Spleen (tissue), 11 donors: ENCODE results near the gene COL11A2. TPM values are rescaled to one million over a fixed set of nuclear protein-coding genes. Genes with fewer than 3 reads are reported as not detected.

Experiments used
- DNase-seq: peaks from one replicate; pipeline ENCODE4 v3.0.0-alpha.2; 2020
- H3K27ac ChIP-seq, 8 donors: fragments of 200-600 bp; sonication (generic) in 7 of 8; 1 replicate in 4 of 8; 2 replicates in 4 of 8; pipeline versions ENCODE4 v1.5.0 to v1.8.0; 2016 to 2021; ENCODE audit warnings: inconsistent platforms in 4 of 8, mild to moderate bottlenecking in 4 of 8, moderate library complexity in 1 of 8
- H3K27me3 ChIP-seq, 7 donors: fragments of 200-600 bp; sonication (generic) in 6 of 7; replicated peaks in 1 of 7; 1 replicate in 4 of 7; 2 replicates in 3 of 7; pipeline versions ENCODE4 v1.5.0 to v1.8.0; 2016 to 2021; ENCODE audit warnings: inconsistent platforms in 3 of 7, mild to moderate bottlenecking in 1 of 7
- H3K36me3 ChIP-seq, 6 donors: fragments of 200-600 bp; sonication (generic) in 5 of 6; 1 replicate in 4 of 6; 2 replicates in 2 of 6; pipeline versions ENCODE4 v1.5.0 to v1.8.0; 2016 to 2021; ENCODE audit warnings: inconsistent platforms in 2 of 6
- H3K4me1 ChIP-seq, 6 donors: fragments of 200-600 bp; sonication (generic) in 5 of 6; 1 replicate in 3 of 6; 2 replicates in 3 of 6; pipeline versions ENCODE4 v1.5.0 to v1.8.0; 2016 to 2021; ENCODE audit warnings: inconsistent platforms in 3 of 6
- H3K4me3 ChIP-seq, 8 donors: fragments of 200-600 bp; sonication (generic) in 7 of 8; 1 replicate in 4 of 8; 2 replicates in 4 of 8; pipeline versions ENCODE4 v1.5.0 to v1.8.0; 2016 to 2021; ENCODE audit warnings: inconsistent platforms in 4 of 8, mild to moderate bottlenecking in 4 of 8, moderate library complexity in 2 of 8
- H3K9me3 ChIP-seq, 8 donors: fragments of 200-600 bp; sonication (generic) in 7 of 8; 1 replicate in 4 of 8; 2 replicates in 4 of 8; pipeline versions ENCODE4 v1.5.0 to v1.8.0; 2016 to 2021; ENCODE audit warnings: inconsistent platforms in 4 of 8
- POLR2A ChIP-seq, 3 donors: fragments of 450-650 bp; IDR thresholded peaks; one replicate each; pipeline ENCODE4 v1.5.1; 2017; ENCODE audit warnings: antibody characterized with exemption in 3 of 3, mild to moderate bottlenecking in 1 of 3
- POLR2AphosphoS5 ChIP-seq, 3 donors: sonication (generic); formaldehyde crosslinking; IDR thresholded peaks; one replicate each; pipeline ENCODE4 v1.5.1; 2017; ENCODE audit warnings: antibody characterized with exemption in 3 of 3
- WGBS, 5 donors: extraction: QIAGEN DNeasy Blood & Tissue Kit in 3 of 5; methylation state at CpG; one replicate each; pipeline versions ENCODE4 v1.1.5 to v1.1.7; 2013 to 2018; 5-methylcytosine and 5-hydroxymethylcytosine counted together
- intact Hi-C: fragments of 100-400 bp; cut with DNase I; formaldehyde crosslinking; loops from one replicate; pipeline ENCODE4 v1.15.0; 2023; ENCODE audit warnings: low total_unique reads
- polyA plus RNA-seq, 3 donors: library from polyadenylated mRNA; stranded (reverse); fragments of 200-250 nt; gene quantifications; one replicate each; pipeline ENCODE4 v1.2.1, GENCODE V29; 2013
- total RNA-seq, 7 donors: library from RNA; depleted of rRNA in 3 of 7; stranded (reverse); fragments of >200 nt in 3 of 7; fragmentation: NEBNext Ultra II Directional in 4 of 7; extraction: Animal tissue kit (Norgen Biotek cat#: 25700) in 4 of 7; gene quantifications; one replicate each; pipeline versions ENCODE4 v1.1.0 to v1.2.1, GENCODE V29; 2016 to 2021
- TF ChIP-seq, protein P1 (sequence below), 11 experiments: fragments of 200-600 bp in 7 of 11; fragments of 450-650 bp in 4 of 11; sonication (generic) in 4 of 11; IDR thresholded peaks in 8 of 11; conservative IDR thresholded peaks in 3 of 11; 1 replicate in 7 of 11; 2 replicates in 4 of 11; pipeline versions ENCODE4 v1.4.0 to v1.8.0; 2016 to 2021; ENCODE audit warnings: antibody characterized with exemption in 11 of 11, inconsistent platforms in 4 of 11, mild to moderate bottlenecking in 1 of 11
- donor health status: healthy with polysubstance abuse.
- donor health status: DM: no; HTN: no; CAD: no; lungs with moderate emphysema.
- donor health status: DM: no; HTN: no; CAD: no.
- donor health status: Bipolar disorder and iron deficiency.
- donor health status: healthy.
- donor health status: DM: no; HTN: no; CAD: no.
- donor health status: DM: yes; HTN: yes; CAD: no.

COL11A2 gene
- total and polyA plus RNA-seq, 10 donors, result 0.68 to 2.4 (median 1.3) TPM

GRCh38 chr6:33209856-33210255, 17.6 kb upstream of the COL11A2 start:
- intact Hi-C loops, result no loop called here
- no peak for TF ChIP-seq POLR2AphosphoS5 (IDR thresholded peaks at IDR 0.05)
- TF ChIP-seq, protein P1, sequence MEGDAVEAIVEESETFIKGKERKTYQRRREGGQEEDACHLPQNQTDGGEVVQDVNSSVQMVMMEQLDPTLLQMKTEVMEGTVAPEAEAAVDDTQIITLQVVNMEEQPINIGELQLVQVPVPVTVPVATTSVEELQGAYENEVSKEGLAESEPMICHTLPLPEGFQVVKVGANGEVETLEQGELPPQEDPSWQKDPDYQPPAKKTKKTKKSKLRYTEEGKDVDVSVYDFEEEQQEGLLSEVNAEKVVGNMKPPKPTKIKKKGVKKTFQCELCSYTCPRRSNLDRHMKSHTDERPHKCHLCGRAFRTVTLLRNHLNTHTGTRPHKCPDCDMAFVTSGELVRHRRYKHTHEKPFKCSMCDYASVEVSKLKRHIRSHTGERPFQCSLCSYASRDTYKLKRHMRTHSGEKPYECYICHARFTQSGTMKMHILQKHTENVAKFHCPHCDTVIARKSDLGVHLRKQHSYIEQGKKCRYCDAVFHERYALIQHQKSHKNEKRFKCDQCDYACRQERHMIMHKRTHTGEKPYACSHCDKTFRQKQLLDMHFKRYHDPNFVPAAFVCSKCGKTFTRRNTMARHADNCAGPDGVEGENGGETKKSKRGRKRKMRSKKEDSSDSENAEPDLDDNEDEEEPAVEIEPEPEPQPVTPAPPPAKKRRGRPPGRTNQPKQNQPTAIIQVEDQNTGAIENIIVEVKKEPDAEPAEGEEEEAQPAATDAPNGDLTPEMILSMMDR (IDR thresholded peaks at IDR 0.05 in 8 of 11, conservative IDR thresholded peaks at IDR 0.05 in 3 of 11), result no peak
- TF ChIP-seq POLR2A (IDR thresholded peaks at IDR 0.05), result no peak
- Histone ChIP-seq H3K36me3 (peaks cover 0 to 34% (median 21%) of the 10 kb centered on the region in 6 donors), H3K4me1 (peaks cover 13 to 76% (median 45%) of the 10 kb centered on the region in 6 donors), H3K4me3 (no peak overlapping the region), H3K27ac (no peak overlapping the region), H3K9me3 (no peaks in the 10 kb centered on the region), H3K27me3 (peaks cover 0 to 24% (median 8%) of the 10 kb centered on the region in 7 donors)
- WGBS, 5 donors, result 93 to 99% (median 95%) methylated on average over 8 to 10 of the region's 10 CpGs
- DNase-seq, result no peak

DNA sequence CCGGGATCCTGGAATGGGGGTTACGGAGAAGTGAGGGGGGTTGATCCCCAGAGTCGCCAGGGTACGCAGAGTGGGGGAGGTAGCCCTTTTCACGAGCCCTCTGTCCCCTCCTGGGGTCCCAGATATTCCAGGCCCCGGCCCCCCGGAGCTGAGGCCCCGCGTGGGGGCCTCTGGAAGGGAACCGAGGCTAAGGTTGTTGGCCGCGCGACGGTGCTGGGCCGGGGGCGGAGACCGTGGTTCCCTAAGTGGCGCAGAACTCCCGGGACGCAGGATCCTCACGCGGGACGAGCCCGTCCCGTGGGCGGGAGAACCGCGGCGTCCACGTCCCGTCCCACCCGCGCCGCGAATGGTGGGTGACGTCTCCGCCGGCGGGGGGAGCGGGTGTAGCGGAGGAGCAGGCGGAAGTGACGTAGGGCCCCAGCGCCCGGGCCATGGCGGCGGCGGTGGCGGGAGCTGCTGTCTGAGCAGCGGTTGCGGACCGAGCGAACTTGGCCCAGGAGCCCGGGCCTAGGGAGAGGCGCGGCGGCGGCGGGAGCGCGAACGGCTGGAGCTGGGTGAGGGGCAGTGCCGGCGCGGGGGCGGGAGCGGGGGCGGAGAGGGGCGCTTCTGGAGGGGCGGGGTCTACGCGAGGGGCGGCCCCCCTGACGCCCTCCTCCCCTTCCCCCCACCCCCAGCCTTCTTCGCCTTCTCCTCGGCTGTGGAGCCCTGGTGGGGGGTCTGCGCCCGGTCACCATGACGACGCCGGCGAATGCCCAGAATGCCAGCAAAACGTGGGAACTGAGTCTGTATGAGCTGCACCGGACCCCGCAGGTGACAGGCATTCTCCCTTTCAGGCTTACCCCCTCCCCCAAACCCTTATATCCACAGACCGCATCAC, 16.1 kb upstream of the COL11A2 start, which contains the start of gene RING1:
TSS of gene RING1 (plus strand) at position 410 of the 877 bp plus-strand sequence. CDS start at position 733, 323 bp downstream.
- intact Hi-C loops, result no loop called here
- peaks cover 0 to 42% (median 27%) of the 10 kb centered on the region in 6 donors for H3K36me3 ChIP-seq
- H3K27me3 ChIP-seq, result peaks cover 0 to 13% (median 5%) of the 10 kb centered on the region in 7 donors
- peaks cover 24 to 82% (median 51%) of the 10 kb centered on the region in 6 donors for H3K4me1 ChIP-seq
- 0 to 2% (median 0%) methylated on average over 32 to 84 of the region's 86 CpGs for WGBS, 5 donors
- TF ChIP-seq, protein P1 (IDR thresholded peaks at IDR 0.05 in 8 of 11, conservative IDR thresholded peaks at IDR 0.05 in 3 of 11), result peak in 3 of 11 experiments; percentile 28 to 41 (median 28)
- peak; percentile 99 to 100 (median 100) for TF ChIP-seq POLR2AphosphoS5 (IDR thresholded peaks at IDR 0.05)
- peak; percentile 72 to 94 (median 93) for TF ChIP-seq POLR2A (IDR thresholded peaks at IDR 0.05)
- H3K4me3 ChIP-seq, result peak within 1 kb of the TSS; percentile 44 to 78 (median 66)
- peak within 1 kb of the TSS; percentile 93 to 95 (median 94) for H3K27ac ChIP-seq
- H3K9me3 ChIP-seq, result no peaks in the 10 kb centered on the region
- peak; percentile 97 for DNase-seq

DNA sequence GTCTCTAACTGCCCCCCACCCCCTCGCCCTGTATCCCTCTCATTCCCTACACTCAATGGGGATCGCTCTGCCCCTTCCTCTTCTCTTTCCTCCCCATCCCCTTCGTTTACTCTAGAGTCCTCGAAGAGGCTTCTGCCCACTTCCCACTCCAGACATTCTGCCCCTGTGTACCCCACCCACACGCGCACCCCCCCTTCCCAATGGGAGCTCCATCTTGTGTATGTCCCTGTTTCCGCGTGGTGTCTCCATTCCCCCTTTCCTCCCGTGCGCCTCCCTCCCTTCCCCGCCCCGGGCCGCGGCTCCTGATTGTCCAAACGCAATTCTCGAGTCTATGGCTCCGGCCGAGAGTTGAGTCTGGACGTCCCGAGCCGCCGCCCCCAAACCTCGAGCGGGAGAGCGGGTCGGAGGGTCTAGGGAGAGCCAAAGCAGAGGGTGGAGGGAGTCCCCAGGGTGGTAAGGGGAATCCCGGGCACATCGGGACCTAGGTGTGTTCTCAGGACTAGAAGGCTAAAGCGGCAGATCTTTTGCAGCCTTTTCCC, 15.4 kb upstream of the COL11A2 start:
- peak overlapping the region; percentile 93 to 95 (median 94) for H3K27ac ChIP-seq
- intact Hi-C loops, result no loop called here
- peaks cover 21 to 82% (median 50%) of the 10 kb centered on the region in 6 donors for H3K4me1 ChIP-seq
- peak overlapping the region; percentile 44 to 78 (median 66) for H3K4me3 ChIP-seq
- H3K36me3 ChIP-seq, result peaks cover 0 to 49% (median 34%) of the 10 kb centered on the region in 6 donors
- DNase-seq, result peak; percentile 85
- peaks cover 0 to 6% (median 0%) of the 10 kb centered on the region in 7 donors for H3K27me3 ChIP-seq
- no peaks in the 10 kb centered on the region for H3K9me3 ChIP-seq
- 1 to 4% (median 2%) methylated on average over 28 to 29 of the region's 29 CpGs for WGBS, 5 donors
- TF ChIP-seq, protein P1 (IDR thresholded peaks at IDR 0.05 in 8 of 11, conservative IDR thresholded peaks at IDR 0.05 in 3 of 11), result no peak
- TF ChIP-seq POLR2A (IDR thresholded peaks at IDR 0.05) (no peak), POLR2AphosphoS5 (IDR thresholded peaks at IDR 0.05) (no peak)
